ENCODE measurements around the gene ABHD6.

DNA sequence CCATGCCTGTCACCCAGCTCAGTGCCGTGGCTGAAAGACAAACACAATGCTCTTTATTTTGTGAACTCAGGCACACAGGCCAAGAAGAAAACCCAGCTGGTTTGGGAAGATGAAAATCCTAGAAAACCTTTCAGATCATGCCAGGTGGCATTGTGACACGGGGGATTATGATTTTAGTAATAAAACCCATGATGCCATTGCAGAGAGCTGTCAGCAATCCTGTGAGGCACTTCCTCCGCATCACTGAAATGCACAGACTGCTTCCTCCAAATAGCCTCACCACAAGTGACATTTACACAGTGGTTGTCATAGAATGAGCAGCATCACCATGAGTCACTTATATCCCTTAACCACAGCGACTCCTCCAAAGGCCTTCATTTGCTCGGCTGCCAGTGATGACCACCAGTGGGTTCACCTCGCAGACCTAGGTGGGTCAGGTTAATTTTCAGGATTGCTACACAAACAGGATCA is 22.7 kb downstream of the ABHD6 start:
- TF ChIP-seq SRF (IDR thresholded peaks at IDR 0.05; ENCODE audit: low read depth) (no peak), CEBPB (IDR thresholded peaks at IDR 0.05; ENCODE audit: low read depth) (no peak), JUND (IDR thresholded peaks at IDR 0.05) (peak; percentile 43), EZH2 (IDR thresholded peaks at IDR 0.05) (no peak), POLR2AphosphoS5 (IDR thresholded peaks at IDR 0.05; ENCODE audit: low read depth, low read length) (no peak), POLR2A (IDR thresholded peaks at IDR 0.05; ENCODE audit: borderline replicate concordance, extremely low read depth, insufficient read depth, insufficient read length) (no peak), EGR1 (IDR thresholded peaks at IDR 0.05; ENCODE audit: low read depth) (no peak)
- TF ChIP-seq, protein P1, sequence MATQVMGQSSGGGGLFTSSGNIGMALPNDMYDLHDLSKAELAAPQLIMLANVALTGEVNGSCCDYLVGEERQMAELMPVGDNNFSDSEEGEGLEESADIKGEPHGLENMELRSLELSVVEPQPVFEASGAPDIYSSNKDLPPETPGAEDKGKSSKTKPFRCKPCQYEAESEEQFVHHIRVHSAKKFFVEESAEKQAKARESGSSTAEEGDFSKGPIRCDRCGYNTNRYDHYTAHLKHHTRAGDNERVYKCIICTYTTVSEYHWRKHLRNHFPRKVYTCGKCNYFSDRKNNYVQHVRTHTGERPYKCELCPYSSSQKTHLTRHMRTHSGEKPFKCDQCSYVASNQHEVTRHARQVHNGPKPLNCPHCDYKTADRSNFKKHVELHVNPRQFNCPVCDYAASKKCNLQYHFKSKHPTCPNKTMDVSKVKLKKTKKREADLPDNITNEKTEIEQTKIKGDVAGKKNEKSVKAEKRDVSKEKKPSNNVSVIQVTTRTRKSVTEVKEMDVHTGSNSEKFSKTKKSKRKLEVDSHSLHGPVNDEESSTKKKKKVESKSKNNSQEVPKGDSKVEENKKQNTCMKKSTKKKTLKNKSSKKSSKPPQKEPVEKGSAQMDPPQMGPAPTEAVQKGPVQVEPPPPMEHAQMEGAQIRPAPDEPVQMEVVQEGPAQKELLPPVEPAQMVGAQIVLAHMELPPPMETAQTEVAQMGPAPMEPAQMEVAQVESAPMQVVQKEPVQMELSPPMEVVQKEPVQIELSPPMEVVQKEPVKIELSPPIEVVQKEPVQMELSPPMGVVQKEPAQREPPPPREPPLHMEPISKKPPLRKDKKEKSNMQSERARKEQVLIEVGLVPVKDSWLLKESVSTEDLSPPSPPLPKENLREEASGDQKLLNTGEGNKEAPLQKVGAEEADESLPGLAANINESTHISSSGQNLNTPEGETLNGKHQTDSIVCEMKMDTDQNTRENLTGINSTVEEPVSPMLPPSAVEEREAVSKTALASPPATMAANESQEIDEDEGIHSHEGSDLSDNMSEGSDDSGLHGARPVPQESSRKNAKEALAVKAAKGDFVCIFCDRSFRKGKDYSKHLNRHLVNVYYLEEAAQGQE (IDR thresholded peaks at IDR 0.05; ENCODE audit: low read depth), result no peak
- TF ChIP-seq, protein P2, sequence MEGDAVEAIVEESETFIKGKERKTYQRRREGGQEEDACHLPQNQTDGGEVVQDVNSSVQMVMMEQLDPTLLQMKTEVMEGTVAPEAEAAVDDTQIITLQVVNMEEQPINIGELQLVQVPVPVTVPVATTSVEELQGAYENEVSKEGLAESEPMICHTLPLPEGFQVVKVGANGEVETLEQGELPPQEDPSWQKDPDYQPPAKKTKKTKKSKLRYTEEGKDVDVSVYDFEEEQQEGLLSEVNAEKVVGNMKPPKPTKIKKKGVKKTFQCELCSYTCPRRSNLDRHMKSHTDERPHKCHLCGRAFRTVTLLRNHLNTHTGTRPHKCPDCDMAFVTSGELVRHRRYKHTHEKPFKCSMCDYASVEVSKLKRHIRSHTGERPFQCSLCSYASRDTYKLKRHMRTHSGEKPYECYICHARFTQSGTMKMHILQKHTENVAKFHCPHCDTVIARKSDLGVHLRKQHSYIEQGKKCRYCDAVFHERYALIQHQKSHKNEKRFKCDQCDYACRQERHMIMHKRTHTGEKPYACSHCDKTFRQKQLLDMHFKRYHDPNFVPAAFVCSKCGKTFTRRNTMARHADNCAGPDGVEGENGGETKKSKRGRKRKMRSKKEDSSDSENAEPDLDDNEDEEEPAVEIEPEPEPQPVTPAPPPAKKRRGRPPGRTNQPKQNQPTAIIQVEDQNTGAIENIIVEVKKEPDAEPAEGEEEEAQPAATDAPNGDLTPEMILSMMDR (IDR thresholded peaks at IDR 0.05 in 2 of 3, conservative IDR thresholded peaks at IDR 0.05 in 1 of 3; ENCODE audit: borderline replicate concordance in 1 of 3, insufficient read depth in 1 of 3, low read depth in 2 of 3, low read length in 2 of 3), result no peak
- TF ChIP-seq, protein P3, sequence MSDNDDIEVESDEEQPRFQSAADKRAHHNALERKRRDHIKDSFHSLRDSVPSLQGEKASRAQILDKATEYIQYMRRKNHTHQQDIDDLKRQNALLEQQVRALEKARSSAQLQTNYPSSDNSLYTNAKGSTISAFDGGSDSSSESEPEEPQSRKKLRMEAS (IDR thresholded peaks at IDR 0.05), result no peak; the same call in 1 of the 2 replicates
